ENCODE results near the gene SLC45A3. TPM values are rescaled to one million over a fixed set of nuclear protein-coding genes. Genes with fewer than 3 reads are reported as not detected.

The SLC45A3 gene
- total RNA-seq, 4 donors from 2014 or later = 12.2 to 29.1 (median 17.0) TPM

- intact Hi-C loops (cut with DNase I; ENCODE audit: low total_unique reads) = no loop called here
- no peak overlapping the region for H3K27ac ChIP-seq
- no peaks in the 10 kb centered on the region for H3K4me1 ChIP-seq
- TF ChIP-seq CTCF (IDR thresholded peaks at IDR 0.05) = no peak
- TF ChIP-seq POLR2AphosphoS5 (IDR thresholded peaks at IDR 0.05) = no peak
- TF ChIP-seq EP300 (IDR thresholded peaks at IDR 0.05; ENCODE audit: low read depth) = no peak
- no peak for TF ChIP-seq POLR2A (IDR thresholded peaks at IDR 0.05)
- in situ Hi-C loops (cut with MboI; ENCODE audit: low pct_ligation_motif_present in 1 of 4, low pct_unique_long_range_greater_than_20kb in 1 of 4, low sequenced_read_pairs in 3 of 4) = no loop called here
- H3K4me3 ChIP-seq = no peak overlapping the region
- DNase-seq = no peak
- WGBS, 2 donors (ENCODE audit: low coverage in 1 of 2) = 79 to 100% methylated on average over 1 to 6 of the region's 6 CpGs
- no peaks in the 10 kb centered on the region for H3K27me3 ChIP-seq
- no peaks in the 10 kb centered on the region for H3K9me3 ChIP-seq
- H3K36me3 ChIP-seq = no peaks in the 10 kb centered on the region
Observed at GRCh38 chr1:205692423-205692822, 12.1 kb upstream of the SLC45A3 start.

DNA sequence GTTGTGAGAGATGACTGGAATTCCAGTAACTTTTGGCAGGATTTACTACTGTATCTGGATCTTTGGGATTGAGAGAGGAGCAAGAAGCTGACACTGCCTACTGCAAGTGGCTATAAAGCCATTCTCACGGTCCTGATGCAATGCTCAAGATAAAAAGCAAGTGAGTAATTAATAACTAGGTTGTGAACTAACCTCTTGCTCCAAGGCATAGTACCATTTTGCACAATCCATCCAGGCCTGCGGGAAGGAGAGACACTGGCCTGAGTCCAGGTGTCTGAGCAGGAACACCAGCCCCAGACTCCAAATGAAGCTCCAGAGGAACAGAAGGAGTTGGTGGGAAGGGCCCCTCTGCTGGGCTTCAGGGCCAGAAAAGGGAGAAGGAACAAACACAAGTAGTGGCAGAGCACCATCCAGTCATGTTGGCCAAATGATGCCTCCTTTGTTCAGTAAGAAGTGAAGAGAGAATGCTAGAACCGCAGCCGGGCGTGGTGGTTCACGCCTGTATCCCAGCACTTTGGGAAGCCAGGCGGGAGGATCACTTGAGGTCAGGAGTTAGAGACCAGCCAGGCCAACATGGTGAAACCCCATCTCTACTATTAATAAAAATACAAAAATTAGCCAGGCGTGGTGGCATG is 9.9 kb upstream of the SLC45A3 start:
- no peaks in the 10 kb centered on the region for H3K27me3 ChIP-seq
- intact Hi-C loops (cut with DNase I; ENCODE audit: low total_unique reads) = no loop called here
- no peaks in the 10 kb centered on the region for H3K9me3 ChIP-seq
- in situ Hi-C loops (cut with MboI; ENCODE audit: low pct_ligation_motif_present in 1 of 4, low pct_unique_long_range_greater_than_20kb in 1 of 4, low sequenced_read_pairs in 3 of 4) = no loop called here
- H3K36me3 ChIP-seq = no peaks in the 10 kb centered on the region
- DNase-seq = no peak
- 82 to 90% methylated on average over 7 to 8 of the region's 8 CpGs for WGBS, 2 donors (ENCODE audit: low coverage in 1 of 2)
- H3K4me3 ChIP-seq = no peak overlapping the region
- no peak overlapping the region for H3K27ac ChIP-seq
- TF ChIP-seq EP300 (IDR thresholded peaks at IDR 0.05; ENCODE audit: low read depth) (no peak), POLR2A (IDR thresholded peaks at IDR 0.05) (no peak), POLR2AphosphoS5 (IDR thresholded peaks at IDR 0.05) (no peak), CTCF (IDR thresholded peaks at IDR 0.05) (no peak)
- H3K4me1 ChIP-seq = no peaks in the 10 kb centered on the region

DNA sequence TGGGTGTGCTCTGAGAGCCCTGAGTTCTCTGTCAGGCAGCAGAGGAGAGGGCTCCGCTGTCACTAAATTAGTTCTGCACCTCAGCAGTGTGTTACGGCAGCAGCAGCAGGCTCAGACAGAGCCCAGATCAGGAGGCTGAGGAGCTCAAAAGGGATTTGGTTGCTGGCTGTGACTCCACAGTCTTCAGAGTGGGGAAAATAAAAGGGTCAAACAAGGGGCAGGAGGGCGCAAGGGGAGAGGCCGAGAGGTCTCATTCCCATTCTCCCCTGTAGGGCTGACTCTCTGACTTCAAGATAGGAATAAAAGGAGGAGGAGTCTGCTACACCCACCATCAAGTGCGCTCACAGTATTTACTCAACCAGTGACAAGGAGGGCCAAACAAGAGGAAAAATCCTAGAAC is 9.2 kb upstream of the SLC45A3 start:
- no peaks in the 10 kb centered on the region for H3K9me3 ChIP-seq
- WGBS, 2 donors (ENCODE audit: low coverage in 1 of 2) = 78 to 90% methylated on average over 3 to 5 of the region's 5 CpGs
- no peak for DNase-seq
- no peaks in the 10 kb centered on the region for H3K27me3 ChIP-seq
- intact Hi-C loops (cut with DNase I; ENCODE audit: low total_unique reads) (no loop called here), in situ Hi-C loops (cut with MboI; ENCODE audit: low pct_ligation_motif_present in 1 of 4, low pct_unique_long_range_greater_than_20kb in 1 of 4, low sequenced_read_pairs in 3 of 4) (no loop called here)
- TF ChIP-seq POLR2A (IDR thresholded peaks at IDR 0.05) (no peak), CTCF (IDR thresholded peaks at IDR 0.05) (no peak), POLR2AphosphoS5 (IDR thresholded peaks at IDR 0.05) (no peak), EP300 (IDR thresholded peaks at IDR 0.05; ENCODE audit: low read depth) (no peak)
- H3K27ac ChIP-seq = no peak overlapping the region
- no peaks in the 10 kb centered on the region for H3K36me3 ChIP-seq
- H3K4me1 ChIP-seq = no peaks in the 10 kb centered on the region
- no peak overlapping the region for H3K4me3 ChIP-seq

GRCh38 chr1:205688171-205689080 is 8.1 kb upstream of the SLC45A3 start:
- Histone ChIP-seq H3K4me3 (no peak overlapping the region), H3K27ac (no peak overlapping the region), H3K4me1 (no peaks in the 10 kb centered on the region), H3K27me3 (no peaks in the 10 kb centered on the region), H3K36me3 (no peaks in the 10 kb centered on the region), H3K9me3 (no peaks in the 10 kb centered on the region)
- in situ Hi-C loops (cut with MboI; ENCODE audit: low pct_ligation_motif_present in 1 of 4, low pct_unique_long_range_greater_than_20kb in 1 of 4, low sequenced_read_pairs in 3 of 4) (no loop called here), intact Hi-C loops (cut with DNase I; ENCODE audit: low total_unique reads) (no loop called here)
- 53 to 83% methylated on average over 4 to 7 of the region's 7 CpGs for WGBS, 2 donors (ENCODE audit: low coverage in 1 of 2)
- no peak for DNase-seq
- TF ChIP-seq POLR2AphosphoS5 (IDR thresholded peaks at IDR 0.05) (no peak), POLR2A (IDR thresholded peaks at IDR 0.05) (no peak)

Measured in transverse colon (tissue), 4 donors.